K562 (cell line): ENCODE results near the gene SMS. TPM values are rescaled to one million over a fixed set of nuclear protein-coding genes. Genes with fewer than 3 reads are reported as not detected.

Experiments used
- ATAC-seq: fragments of 200-7000 bp; cut with Tn5 transposase; 3 replicates; pipeline ENCODE4 v1.9.1; 2020; ENCODE audit warnings: moderate library complexity
- BruUV-seq: library from RNA; stranded (reverse); fragments of 400-500 nt; replicated peaks from 2 replicates; lab custom pipeline; 2021; lab: Mats Ljungman, UMichigan
- CTCF ChIA-PET: fragments of 300-600 bp; formaldehyde crosslinking; extraction: SDS; loops from one replicate; lab custom pipeline; 2021; ENCODE audit warnings: low intra/inter-chr PET ratio; lab: Yijun Ruan, JAX
- POLR2A ChIA-PET: fragments of 300-600, 350-650 bp; sonication (Branson Sonifier 250); formaldehyde crosslinking; extraction: SDS; loops from one replicate; lab custom pipeline; 2021; ENCODE audit warnings: antibody characterized with exemption, inconsistent platforms; lab: Yijun Ruan, JAX
- DNase-seq, 4 experiments: peaks; one replicate each; pipeline versions ENCODE4 v3.0.0 to v3.0.0-alpha.2; 2011 to 2018; ENCODE audit warnings: low spot score in 3 of 4, mixed read lengths in 3 of 4; ENCODE audit errors: extremely low read depth in 1 of 4
- FAIRE-seq: peaks from 2 replicates; lab custom pipeline; 2011; peaks lifted over from hg19 to GRCh38; lab: Jason Lieb, UNC
- H2AFZ ChIP-seq: 2 replicates; pipeline ENCODE4 v1.6.0; 2011; ENCODE audit warnings: low read depth, low read length, control low read depth, inconsistent platforms
- H3K27ac ChIP-seq: fragments of 200-600 bp; 3 replicates; pipeline ENCODE4 v1.8.0; 2011; ENCODE audit warnings: low read depth, mild to moderate bottlenecking, control low read depth, inconsistent platforms, low read length, moderate library complexity, mixed read lengths; ENCODE audit errors: extremely low read depth
- H3K27me3 ChIP-seq, 2 experiments: fragments of 300-600 bp in 1 of 2; 2 replicates in 1 of 2; 3 replicates in 1 of 2; pipeline versions ENCODE4 v1.6.0 to v1.8.0; 2011; ENCODE audit warnings: inconsistent platforms in 2 of 2, low read length in 2 of 2, mild to moderate bottlenecking in 1 of 2, mixed read lengths in 1 of 2, moderate library complexity in 1 of 2; ENCODE audit not compliant: control insufficient read depth in 2 of 2, insufficient read depth in 2 of 2
- H3K36me3 ChIP-seq: fragments of 300-600 bp; 3 replicates; pipeline ENCODE4 v1.8.0; 2011; ENCODE audit warnings: mild to moderate bottlenecking, low read length, inconsistent platforms; ENCODE audit not compliant: control insufficient read depth, insufficient read depth
- H3K4me1 ChIP-seq, 2 experiments: fragments of 200-600 bp in 1 of 2; replicated peaks in 1 of 2; 2 replicates in 1 of 2; 3 replicates in 1 of 2; pipeline versions ENCODE4 v1.5.1 to v1.8.0; 2011; ENCODE audit warnings: inconsistent platforms in 2 of 2, low read length in 2 of 2, mild to moderate bottlenecking in 1 of 2, mixed read lengths in 1 of 2, moderate library complexity in 1 of 2; ENCODE audit not compliant: control insufficient read depth in 2 of 2, insufficient read depth in 2 of 2
- H3K4me2 ChIP-seq: 2 replicates; pipeline ENCODE4 v1.6.1; 2011; ENCODE audit warnings: low read length, control low read depth, inconsistent platforms, mixed read lengths; ENCODE audit not compliant: insufficient read depth
- H3K4me3 ChIP-seq: fragments of 200-600 bp; sonication (generic), shearing (Covaris generic); 2 replicates; pipeline ENCODE4 v1.5.1; 2016; ENCODE audit warnings: control low read depth, inconsistent platforms
- H3K79me2 ChIP-seq: fragments of 200-600 bp; 3 replicates; pipeline ENCODE4 v1.8.0; 2011; ENCODE audit warnings: low read length, inconsistent platforms; ENCODE audit not compliant: control insufficient read depth, insufficient read depth
- H3K9ac ChIP-seq, 2 experiments: 2 replicates each; pipeline versions ENCODE4 v1.6.0 to v1.6.1; 2011; ENCODE audit warnings: low read depth in 2 of 2, low read length in 2 of 2, control low read depth in 1 of 2, inconsistent platforms in 1 of 2, mild to moderate bottlenecking in 1 of 2, mixed read lengths in 1 of 2; ENCODE audit not compliant: insufficient read depth in 1 of 2
- H3K9me1 ChIP-seq: one replicate; pipeline ENCODE4 v1.6.0; 2011; ENCODE audit warnings: inconsistent platforms, mild to moderate bottlenecking, low read length, moderate library complexity; ENCODE audit not compliant: control insufficient read depth, insufficient read depth
- H3K9me3 ChIP-seq: replicated peaks from 2 replicates; pipeline ENCODE4 v1.5.1; 2011; ENCODE audit warnings: low read depth, low read length, inconsistent platforms; ENCODE audit not compliant: control insufficient read depth, insufficient read depth
- H4K20me1 ChIP-seq: replicated peaks from 2 replicates; pipeline ENCODE4 v1.6.1; 2011; ENCODE audit warnings: low read length, inconsistent platforms, mixed read lengths; ENCODE audit not compliant: control insufficient read depth, insufficient read depth
- ADNP ChIP-seq: fragments of 200-800 bp; sonication (Bioruptor generic); IDR thresholded peaks from 2 replicates; pipeline ENCODE4 v1.6.1; 2016; ENCODE audit warnings: missing genetic modification characterization, missing compliant biosample characterization
- BHLHE40 ChIP-seq: IDR thresholded peaks from 2 replicates; pipeline ENCODE4 v1.6.1; 2011; ENCODE audit warnings: low read length, improper control_type of control experiment
- BMI1 ChIP-seq: fragments of 150-350 bp; IDR thresholded peaks from 2 replicates; pipeline ENCODE4 v1.6.1; 2014; ENCODE audit warnings: low read length
- DDX20 ChIP-seq: fragments of 450-650 bp; IDR thresholded peaks from 2 replicates; pipeline ENCODE4 v1.6.1; 2016; ENCODE audit warnings: missing genetic modification characterization, low read depth, mild to moderate bottlenecking, missing compliant biosample characterization, moderate library complexity
- NCOA6 ChIP-seq: fragments of 450-650 bp; IDR thresholded peaks from 2 replicates; pipeline ENCODE4 v1.6.1; 2017; ENCODE audit warnings: mild to moderate bottlenecking
- NRF1 ChIP-seq, 2 experiments: fragments of 450-650 bp; IDR thresholded peaks in 1 of 2; conservative IDR thresholded peaks in 1 of 2; 2 replicates each; pipeline ENCODE4 v1.6.1; 2014; ENCODE audit warnings: mild to moderate bottlenecking in 2 of 2
- RFX5 ChIP-seq: IDR thresholded peaks from 2 replicates; pipeline ENCODE4 v1.6.1; 2011; ENCODE audit warnings: low read depth, mild to moderate bottlenecking, improper control_type of control experiment, low read length
- TAF9B ChIP-seq: fragments of 450-650 bp; IDR thresholded peaks from 2 replicates; pipeline ENCODE4 v1.6.1; 2018; ENCODE audit warnings: mild to moderate bottlenecking; ENCODE audit not compliant: partially characterized antibody
- TAL1 ChIP-seq: fragments of 450-650 bp; IDR thresholded peaks from 2 replicates; pipeline ENCODE4 v1.6.1; 2016; ENCODE audit warnings: mild to moderate bottlenecking
- TRIM28 ChIP-seq: fragments of 450-650 bp; IDR thresholded peaks from 2 replicates; pipeline ENCODE4 v1.6.1; 2017
- ZNF143 ChIP-seq: sonication (generic); formaldehyde crosslinking; IDR thresholded peaks from 2 replicates; pipeline ENCODE4 v1.9.0; 2022; ENCODE audit warnings: mild to moderate bottlenecking, missing genetic modification reagents
- ZNF655 ChIP-seq: fragments of 250-450 bp; sonication (Bioruptor Pico); IDR thresholded peaks from 2 replicates; pipeline ENCODE4 v1.5.0; 2021
- WGBS: fragments of 100-300 bp; shearing (Covaris generic); methylation state at CpG from one replicate; pipeline ENCODE4 v1.1.6; 2016; ENCODE audit warnings: low coverage, mixed read lengths; ENCODE audit not compliant: insufficient coverage; ENCODE audit errors: missing lambda C conversion rate; 5-methylcytosine and 5-hydroxymethylcytosine counted together
- in situ Hi-C: fragments of 300-500 bp; cut with MboI; formaldehyde crosslinking; loops from 4 replicates; pipeline ENCODE4 v1.15.0; 2018; ENCODE audit warnings: inconsistent platforms, mixed read lengths
- intact Hi-C: fragments of 100-400 bp; cut with micrococcal nuclease; formaldehyde crosslinking; loops from 2 replicates; pipeline ENCODE4 v1.14.2; 2022
- polyA plus RNA-seq, 8 experiments: library from polyadenylated mRNA; depleted of rRNA in 4 of 8; stranded (reverse) in 5 of 8; unstranded in 3 of 8; fragments of >200 nt; fragmentation: Nextera tagmentation in 2 of 8; fragmentation: Illumina TruSeq in 1 of 8; extraction: Ambion mirVana in 2 of 8; extraction: Trizol in 1 of 8; gene quantifications; 2 replicates each; pipeline versions ENCODE4 v1.2.1 to v1.2.3, GENCODE V29; 2011 to 2014; ENCODE audit warnings: inconsistent platforms in 1 of 8, missing spikeins in 1 of 8
- total RNA-seq, 7 experiments: library from RNA; depleted of rRNA in 6 of 7; stranded (reverse); fragments of >200 nt in 6 of 7; fragmentation: Illumina TruSeq in 2 of 7; extraction: Trizol in 2 of 7; gene quantifications; 2 replicates each; pipeline versions ENCODE4 v1.2.1 to v1.2.3, GENCODE V29; 2011 to 2021; ENCODE audit warnings: low replicate concordance in 1 of 7

The SMS gene
- total and polyA plus RNA-seq, 9 of the 15 experiments (the other 6 are each of a cell fraction or from before 2014, with no cell fraction given) = 71.1 to 193 (median 152) TPM

DNA sequence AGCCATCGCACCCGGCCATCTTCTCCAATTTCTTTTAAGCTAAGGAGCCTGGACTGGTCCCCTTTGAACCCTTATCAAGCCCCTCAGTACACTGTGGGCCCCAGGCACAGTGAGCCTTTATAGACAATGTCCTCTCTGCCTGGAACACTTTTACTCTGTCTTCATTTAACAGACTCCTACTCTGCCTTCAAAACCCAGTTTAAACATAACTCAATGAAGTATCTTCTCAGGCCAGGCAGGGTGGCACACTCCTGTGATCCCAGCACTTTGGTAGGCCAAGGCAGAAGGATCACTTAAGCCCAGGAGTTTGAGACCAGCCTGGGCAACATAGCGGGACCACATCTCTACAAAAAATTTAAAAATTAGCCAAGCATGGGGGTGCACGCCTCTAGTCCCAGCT is 27.5 kb upstream of the SMS start:
- no peaks in the 10 kb centered on the region for H4K20me1 ChIP-seq
- BruUV-seq = no TSS peak
- H2AFZ ChIP-seq = no peak overlapping the region
- H3K4me3 ChIP-seq = no peak overlapping the region
- in situ Hi-C loops = no loop called here
- H3K27ac ChIP-seq = no peak overlapping the region
- no peaks in the 10 kb centered on the region for H3K9me3 ChIP-seq
- intact Hi-C loops = no loop called here
- 23% methylated on average over 4 of the region's 4 CpGs for WGBS
- ChIA-PET CTCF (no interaction called here), POLR2A (no interaction called here)
- no peak for FAIRE-seq
- no peak for DNase-seq
- no peak overlapping the region for H3K9ac ChIP-seq
- H3K4me2 ChIP-seq = no peak overlapping the region
- no peak for ATAC-seq
- no peaks in the 10 kb centered on the region for H3K4me1 ChIP-seq
- no peaks in the 10 kb centered on the region for H3K27me3 ChIP-seq
- H3K36me3 ChIP-seq = no peaks in the 10 kb centered on the region
- no peaks in the 10 kb centered on the region for H3K9me1 ChIP-seq
- TF ChIP-seq ZNF655 (CRISPR knock-in tag) (no peak), TRIM28 (no peak), DDX20 (tag) (no peak), TAL1 (no peak), BHLHE40 (no peak), TAF9B (no peak), ZNF143 (CRISPR knock-in tag) (no peak), ADNP (tag) (no peak), BMI1 (no peak), RFX5 (no peak), NCOA6 (no peak), NRF1 (conservative IDR thresholded peaks at IDR 0.05 in 1 of 2, IDR thresholded peaks at IDR 0.05 in 1 of 2) (no peak)
- H3K79me2 ChIP-seq = no peaks in the 10 kb centered on the region
